Measurements from ENCODE around the gene GSTA4. TPM values are rescaled to one million over a fixed set of nuclear protein-coding genes. Genes with fewer than 3 reads are reported as not detected.
A peak's percentile ranks its signal among the peaks of the same experiment; 100 is the strongest.

Gene GSTA4
- total and polyA plus RNA-seq, 2 of the 13 experiments (the other 11 are each of a cell fraction or from before 2014, with no cell fraction given): 34.1 to 53.6 TPM

DNA sequence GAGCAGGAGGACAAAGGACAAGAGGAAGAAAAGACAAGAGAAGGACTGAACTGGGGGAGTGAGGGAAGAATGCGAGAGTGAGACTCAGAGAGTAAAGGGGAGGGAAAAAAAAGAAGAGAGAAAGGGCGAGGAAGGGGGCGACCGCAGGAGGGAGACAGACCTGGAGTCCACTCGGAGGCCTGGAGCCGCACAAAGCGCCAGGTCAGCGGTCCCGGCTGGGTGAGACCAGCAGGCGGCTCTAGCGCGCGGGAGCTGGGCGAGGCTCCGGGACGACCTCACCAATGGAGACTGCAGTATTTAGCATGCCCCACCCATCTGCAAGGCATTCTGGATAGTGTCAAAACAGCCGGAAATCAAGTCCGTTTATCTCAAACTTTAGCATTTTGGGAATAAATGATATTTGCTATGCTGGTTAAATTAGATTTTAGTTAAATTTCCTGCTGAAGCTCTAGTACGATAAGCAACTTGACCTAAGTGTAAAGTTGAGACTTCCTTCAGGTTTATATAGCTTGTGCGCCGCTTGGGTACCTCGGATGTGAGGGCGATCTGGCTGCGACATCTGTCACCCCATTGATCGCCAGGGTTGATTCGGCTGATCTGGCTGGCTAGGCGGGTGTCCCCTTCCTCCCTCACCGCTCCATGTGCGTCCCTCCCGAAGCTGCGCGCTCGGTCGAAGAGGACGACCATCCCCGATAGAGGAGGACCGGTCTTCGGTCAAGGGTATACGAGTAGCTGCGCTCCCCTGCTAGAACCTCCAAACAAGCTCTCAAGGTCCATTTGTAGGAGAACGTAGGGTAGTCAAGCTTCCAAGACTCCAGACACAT is at the start of gene GSTA4 (continued):
- TF ChIP-seq PATZ1 (CRISPR knock-in tag; IDR thresholded peaks at IDR 0.05) (peak; percentile 51), SIX1 (CRISPR knock-in tag; IDR thresholded peaks at IDR 0.05; ENCODE audit: borderline replicate concordance) (peak; percentile 63; the same call in 1 of the 2 replicates), RARA (CRISPR knock-in tag; IDR thresholded peaks at IDR 0.05) (peak; percentile 28; the same call in 1 of the 2 replicates), ZNF101 (CRISPR knock-in tag; IDR thresholded peaks at IDR 0.05; ENCODE audit: borderline replicate concordance, low read depth) (0 out of 2 replicates have a peak, but pooled peaks have one; percentile 24), KLF12 (CRISPR knock-in tag; IDR thresholded peaks at IDR 0.05; ENCODE audit: borderline replicate concordance) (peak; percentile 79; the same call in 1 of the 2 replicates), HES4 (CRISPR knock-in tag; IDR thresholded peaks at IDR 0.05; ENCODE audit: borderline replicate concordance) (0 out of 2 replicates have a peak, but pooled peaks have one; percentile 52), ELF4 (CRISPR knock-in tag; IDR thresholded peaks at IDR 0.05; ENCODE audit: borderline replicate concordance) (0 out of 2 replicates have a peak, but pooled peaks have one; percentile 8), MYPOP (CRISPR knock-in tag; IDR thresholded peaks at IDR 0.05) (peak; percentile 84; the same call in 1 of the 2 replicates), ZBTB7B (CRISPR knock-in tag; IDR thresholded peaks at IDR 0.05) (peak; percentile 90), ZNF556 (CRISPR knock-in tag; IDR thresholded peaks at IDR 0.05; ENCODE audit: borderline replicate concordance) (peak; percentile 77; the same call in 1 of the 2 replicates), ZNF619 (CRISPR knock-in tag; IDR thresholded peaks at IDR 0.05) (0 out of 2 replicates have a peak, but pooled peaks have one; percentile 18), POGZ (CRISPR knock-in tag; IDR thresholded peaks at IDR 0.05) (peak; percentile 61), THAP9 (CRISPR knock-in tag; IDR thresholded peaks at IDR 0.05; ENCODE audit: borderline replicate concordance) (peak; percentile 74; the same call in 1 of the 2 replicates), YEATS2 (CRISPR knock-in tag; IDR thresholded peaks at IDR 0.05; ENCODE audit: borderline replicate concordance) (peak; percentile 60; the same call in 1 of the 2 replicates), ZNF605 (CRISPR knock-in tag; IDR thresholded peaks at IDR 0.05) (peak; percentile 80; the same call in 1 of the 2 replicates), IRX3 (CRISPR knock-in tag; IDR thresholded peaks at IDR 0.05; ENCODE audit: borderline replicate concordance, low read depth) (0 out of 2 replicates have a peak, but pooled peaks have one; percentile 14), HMG20A (CRISPR knock-in tag; IDR thresholded peaks at IDR 0.05; ENCODE audit: borderline replicate concordance) (peak; percentile 70; the same call in 1 of the 2 replicates)
- TF ChIP-seq, protein P1, sequence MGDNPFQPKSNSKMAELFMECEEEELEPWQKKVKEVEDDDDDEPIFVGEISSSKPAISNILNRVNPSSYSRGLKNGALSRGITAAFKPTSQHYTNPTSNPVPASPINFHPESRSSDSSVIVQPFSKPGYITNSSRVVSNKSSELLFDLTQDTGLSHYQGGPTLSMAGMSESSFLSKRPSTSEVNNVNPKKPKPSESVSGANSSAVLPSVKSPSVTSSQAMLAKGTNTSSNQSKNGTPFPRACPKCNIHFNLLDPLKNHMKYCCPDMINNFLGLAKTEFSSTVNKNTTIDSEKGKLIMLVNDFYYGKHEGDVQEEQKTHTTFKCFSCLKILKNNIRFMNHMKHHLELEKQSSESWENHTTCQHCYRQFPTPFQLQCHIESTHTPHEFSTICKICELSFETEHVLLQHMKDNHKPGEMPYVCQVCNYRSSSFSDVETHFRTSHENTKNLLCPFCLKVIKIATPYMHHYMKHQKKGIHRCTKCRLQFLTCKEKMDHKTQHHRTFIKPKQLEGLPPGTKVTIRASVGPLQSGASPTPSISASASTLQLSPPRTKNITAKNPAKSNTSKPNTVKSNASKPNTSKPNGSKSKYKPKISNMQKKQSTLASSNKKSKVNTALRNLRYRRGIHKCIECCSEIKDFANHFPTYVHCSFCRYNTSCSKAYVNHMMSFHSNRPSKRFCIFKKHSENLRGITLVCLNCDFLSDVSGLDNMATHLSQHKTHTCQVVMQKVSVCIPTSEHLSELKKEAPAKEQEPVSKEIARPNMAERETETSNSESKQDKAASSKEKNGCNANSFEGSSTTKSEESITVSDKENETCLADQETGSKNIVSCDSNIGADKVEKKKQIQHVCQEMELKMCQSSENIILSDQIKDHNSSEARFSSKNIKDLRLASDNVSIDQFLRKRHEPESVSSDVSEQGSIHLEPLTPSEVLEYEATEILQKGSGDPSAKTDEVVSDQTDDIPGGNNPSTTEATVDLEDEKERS (CRISPR knock-in tag; IDR thresholded peaks at IDR 0.05): peak; percentile 64; the same call in 1 of the 2 replicates
